ENCODE results near the gene ZBTB8B.

DNA sequence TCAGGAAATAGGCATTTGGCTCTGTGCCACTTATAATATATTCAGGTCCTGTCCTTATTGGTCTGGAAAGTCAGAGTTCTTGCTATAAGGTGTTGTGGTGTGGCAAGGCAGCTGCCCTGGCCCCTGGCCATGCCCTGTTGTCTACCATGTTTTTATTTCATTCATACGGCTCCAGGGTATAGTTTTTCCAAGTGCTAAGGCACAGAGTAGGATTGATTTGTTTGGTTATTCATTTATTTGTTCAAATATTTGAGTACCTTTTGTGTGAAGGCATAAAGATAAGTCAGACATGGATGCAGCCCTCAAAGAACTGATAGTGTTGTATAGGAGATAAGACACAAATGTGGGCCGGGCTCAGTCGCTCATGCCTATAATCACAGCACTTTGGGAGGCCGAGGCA lies 10.1 kb downstream of the ZBTB8B start:
- TF ChIP-seq GATA3 (IDR thresholded peaks at IDR 0.05; ENCODE audit: low read depth, low read length) (no peak), GATA2 (IDR thresholded peaks at IDR 0.05; ENCODE audit: low read depth, low read length) (no peak)

Measured in SH-SY5Y (cell line).